Transverse colon (tissue), 4 donors: ENCODE measurements around the gene TRANK1. TPM values are rescaled to one million over a fixed set of nuclear protein-coding genes. Genes with fewer than 3 reads are reported as not detected.
A peak's percentile ranks its signal among the peaks of the same experiment; 100 is the strongest.

Experiments used
- DNase-seq: peaks from one replicate; pipeline ENCODE4 v3.0.0-alpha.2; 2019
- H3K27ac ChIP-seq, 4 donors: fragments of 200-600 bp; sonication (generic); 2 replicates each; pipeline ENCODE4 v1.5.1; 2016 to 2018; ENCODE audit warnings: inconsistent platforms in 4 of 4
- H3K27me3 ChIP-seq: fragments of 200-600 bp; sonication (generic); 2 replicates; pipeline ENCODE4 v1.5.1; 2017; ENCODE audit warnings: inconsistent platforms
- H3K36me3 ChIP-seq, 4 donors: fragments of 200-600 bp; sonication (generic); 2 replicates each; pipeline ENCODE4 v1.5.1; 2017 to 2019; ENCODE audit warnings: inconsistent platforms in 4 of 4
- H3K4me1 ChIP-seq, 4 donors: fragments of 200-600 bp; sonication (generic); 2 replicates each; pipeline ENCODE4 v1.5.1; 2017 to 2020; ENCODE audit warnings: inconsistent platforms in 4 of 4
- H3K4me3 ChIP-seq, 4 donors: fragments of 200-600 bp; sonication (generic); 1 replicate in 1 of 4; 2 replicates in 3 of 4; pipeline versions ENCODE4 v1.5.1 to v1.6.1; 2017 to 2019; ENCODE audit warnings: inconsistent platforms in 4 of 4
- H3K9me3 ChIP-seq, 2 donors: fragments of 200-600 bp; sonication (generic); 2 replicates each; pipeline ENCODE4 v1.5.1; 2017 to 2019; ENCODE audit warnings: inconsistent platforms in 2 of 2
- EP300 ChIP-seq: sonication (generic); formaldehyde crosslinking; IDR thresholded peaks from one replicate; pipeline ENCODE4 v1.6.1; 2017; ENCODE audit warnings: antibody characterized with exemption, low read depth
- POLR2A ChIP-seq: fragments of 450-650 bp; IDR thresholded peaks from one replicate; pipeline ENCODE4 v1.6.1; 2016; ENCODE audit warnings: antibody characterized with exemption, mild to moderate bottlenecking, moderate library complexity
- POLR2AphosphoS5 ChIP-seq, 3 donors: sonication (generic); formaldehyde crosslinking; IDR thresholded peaks; one replicate each; pipeline ENCODE4 v1.6.1; 2016; ENCODE audit warnings: antibody characterized with exemption in 3 of 3
- WGBS, 2 donors: methylation state at CpG; one replicate each; pipeline ENCODE4 v1.1.5; 2018; ENCODE audit warnings: low coverage in 1 of 2; 5-methylcytosine and 5-hydroxymethylcytosine counted together
- in situ Hi-C, 4 donors: fragments of 200-750 bp; cut with MboI; loops; one replicate each; pipeline versions ENCODE4 v1.15.0 to v1.15.1; 2017; ENCODE audit warnings: low sequenced_read_pairs in 3 of 4, low pct_ligation_motif_present in 1 of 4, low pct_unique_long_range_greater_than_20kb in 1 of 4
- intact Hi-C: fragments of 100-400 bp; cut with DNase I; formaldehyde crosslinking; loops from one replicate; pipeline ENCODE4 v1.15.1; 2023; ENCODE audit warnings: low total_unique reads
- total RNA-seq, 4 donors: library from RNA; depleted of rRNA; stranded (reverse); fragments of >200 nt; gene quantifications; one replicate each; pipeline ENCODE4 v1.1.0, GENCODE V29; 2016
- TF ChIP-seq, protein P1 (sequence below), 5 experiments: fragments of 200-600 bp in 3 of 5; fragments of 450-650 bp in 2 of 5; sonication (generic) in 3 of 5; IDR thresholded peaks; 1 replicate in 2 of 5; 2 replicates in 3 of 5; pipeline ENCODE4 v1.5.1; 2016 to 2017; ENCODE audit warnings: antibody characterized with exemption in 5 of 5, inconsistent platforms in 3 of 5, mild to moderate bottlenecking in 2 of 5, moderate library complexity in 1 of 5

TRANK1 gene
- total RNA-seq, 4 donors from 2014 or later: 91.5 to 179 (median 116) TPM

DNA sequence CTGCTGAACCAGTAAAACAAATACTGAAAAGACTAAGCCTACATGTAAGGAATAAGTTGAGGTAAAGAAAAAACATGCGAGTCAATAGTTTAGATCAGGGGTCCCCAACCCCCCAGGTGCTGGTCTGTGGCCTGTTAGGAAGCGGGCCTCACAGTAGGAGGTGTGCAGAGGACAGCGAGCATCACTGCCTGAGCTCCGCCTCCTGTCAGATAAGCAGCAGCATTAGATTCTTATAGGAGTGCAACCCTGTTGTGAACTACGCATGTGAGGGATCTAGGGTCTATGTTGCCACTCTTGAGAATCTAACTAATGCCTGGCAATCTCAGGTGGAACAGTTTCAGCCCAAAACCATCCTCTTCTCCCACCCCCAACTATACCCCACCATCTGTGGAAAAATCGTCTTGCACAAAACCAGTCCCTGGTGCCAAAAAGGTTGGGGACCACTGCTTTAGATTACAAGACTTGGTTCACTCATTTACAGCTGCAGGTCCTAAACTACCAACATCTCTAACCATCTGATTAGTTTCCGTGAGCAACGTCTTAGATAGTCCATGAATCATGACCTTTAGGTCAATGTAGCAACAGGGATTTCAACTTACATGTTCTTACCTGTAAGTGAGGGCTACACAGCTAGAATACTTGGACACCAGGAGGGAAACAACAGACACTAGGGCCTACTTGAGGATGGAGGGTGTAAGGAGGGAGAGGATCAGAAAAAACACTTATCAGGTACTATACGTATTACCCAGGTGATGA is 66.7 kb downstream of the TRANK1 start:
- H3K4me3 ChIP-seq: no peak overlapping the region
- peaks cover 0 to 5% (median 0%) of the 10 kb centered on the region in 4 donors for H3K4me1 ChIP-seq
- intact Hi-C loops: no loop called here
- no peak for DNase-seq
- WGBS, 2 donors: 75 to 92% methylated on average over 4 to 9 of the region's 9 CpGs
- H3K27ac ChIP-seq: no peak overlapping the region
- in situ Hi-C loops: loop anchor here in 1 of 4 donors (10.0 kb wide), 1 partner anchor 143 kb away; no protein-coding TSS in a partner anchor
- TF ChIP-seq, protein P1, sequence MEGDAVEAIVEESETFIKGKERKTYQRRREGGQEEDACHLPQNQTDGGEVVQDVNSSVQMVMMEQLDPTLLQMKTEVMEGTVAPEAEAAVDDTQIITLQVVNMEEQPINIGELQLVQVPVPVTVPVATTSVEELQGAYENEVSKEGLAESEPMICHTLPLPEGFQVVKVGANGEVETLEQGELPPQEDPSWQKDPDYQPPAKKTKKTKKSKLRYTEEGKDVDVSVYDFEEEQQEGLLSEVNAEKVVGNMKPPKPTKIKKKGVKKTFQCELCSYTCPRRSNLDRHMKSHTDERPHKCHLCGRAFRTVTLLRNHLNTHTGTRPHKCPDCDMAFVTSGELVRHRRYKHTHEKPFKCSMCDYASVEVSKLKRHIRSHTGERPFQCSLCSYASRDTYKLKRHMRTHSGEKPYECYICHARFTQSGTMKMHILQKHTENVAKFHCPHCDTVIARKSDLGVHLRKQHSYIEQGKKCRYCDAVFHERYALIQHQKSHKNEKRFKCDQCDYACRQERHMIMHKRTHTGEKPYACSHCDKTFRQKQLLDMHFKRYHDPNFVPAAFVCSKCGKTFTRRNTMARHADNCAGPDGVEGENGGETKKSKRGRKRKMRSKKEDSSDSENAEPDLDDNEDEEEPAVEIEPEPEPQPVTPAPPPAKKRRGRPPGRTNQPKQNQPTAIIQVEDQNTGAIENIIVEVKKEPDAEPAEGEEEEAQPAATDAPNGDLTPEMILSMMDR (IDR thresholded peaks at IDR 0.05): no peak
- no peak for TF ChIP-seq POLR2AphosphoS5 (IDR thresholded peaks at IDR 0.05)
- no peaks in the 10 kb centered on the region for H3K27me3 ChIP-seq
- no peaks in the 10 kb centered on the region for H3K9me3 ChIP-seq
- H3K36me3 ChIP-seq: peaks cover 0 to 7% (median 0%) of the 10 kb centered on the region in 4 donors

DNA sequence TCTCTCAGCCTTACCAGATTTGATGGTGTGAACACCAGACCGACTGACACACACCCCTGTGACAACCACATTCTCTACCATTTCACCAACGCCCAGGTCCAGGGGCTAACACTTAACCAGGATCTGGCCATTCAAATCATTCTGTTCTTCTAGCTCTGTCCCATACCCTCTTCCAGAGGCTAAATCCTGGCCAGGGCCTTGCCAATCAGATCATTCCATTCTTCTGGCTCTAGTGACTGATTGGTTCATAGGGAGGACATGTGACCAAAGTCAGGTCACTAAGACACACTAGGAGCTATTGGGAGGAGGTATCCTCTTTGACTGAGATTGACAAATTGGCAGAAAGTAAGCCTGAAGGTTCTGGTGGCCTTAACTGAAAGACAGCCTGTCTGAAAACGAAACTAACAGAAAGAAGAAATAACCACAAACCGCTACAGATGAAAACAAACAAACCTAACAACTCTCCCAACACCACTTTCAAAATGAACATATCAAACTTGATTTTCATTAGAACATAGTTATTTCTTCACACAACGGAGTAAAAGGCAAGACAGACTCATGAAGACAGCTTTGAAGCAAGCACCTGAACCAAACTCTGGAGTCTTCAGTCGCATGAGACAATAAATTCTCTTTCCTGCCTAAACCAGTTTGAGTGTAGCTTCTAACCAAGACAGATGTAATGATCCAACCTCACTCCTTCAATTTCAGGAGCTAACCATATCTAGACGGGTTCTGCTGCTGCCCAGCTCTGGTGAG is 68.5 kb downstream of the TRANK1 start:
- no peak for DNase-seq

DNA sequence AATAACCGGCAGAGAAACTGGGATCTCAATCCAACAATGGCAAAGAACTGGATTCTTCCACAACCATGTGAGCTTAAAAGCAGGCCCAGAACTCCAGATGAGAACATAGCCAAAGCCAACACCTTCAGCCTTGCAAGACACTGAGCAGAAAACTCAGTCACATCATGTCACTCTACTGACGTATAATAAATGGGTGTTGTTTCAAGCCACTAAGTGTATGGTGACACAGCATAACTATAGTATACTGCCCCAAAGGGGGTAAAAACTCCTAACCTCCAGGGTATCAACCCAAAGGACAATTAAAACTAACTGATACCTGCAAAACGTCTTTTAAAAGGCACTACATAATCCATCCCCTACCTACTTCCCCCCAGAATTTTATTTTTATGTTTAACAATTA is 69.5 kb downstream of the TRANK1 start:
- no peak for DNase-seq
- Histone ChIP-seq H3K4me3 (no peak overlapping the region), H3K27ac (no peak overlapping the region), H3K4me1 (peaks cover 0 to 5% (median 0%) of the 10 kb centered on the region in 4 donors), H3K36me3 (no peaks in the 10 kb centered on the region), H3K27me3 (no peaks in the 10 kb centered on the region), H3K9me3 (no peaks in the 10 kb centered on the region)
- in situ Hi-C loops (loop anchor here in 1 of 4 donors (10.0 kb wide), 1 partner anchor 141 kb away; no protein-coding TSS in a partner anchor), intact Hi-C loops (no loop called here)
- TF ChIP-seq EP300 (no peak), POLR2AphosphoS5 (IDR thresholded peaks at IDR 0.05) (no peak), POLR2A (no peak)
- TF ChIP-seq, protein P1 (IDR thresholded peaks at IDR 0.05): no peak
- WGBS, 2 donors: 91 to 100% methylated on average over 2 to 3 of the region's 3 CpGs

More for the DNA sequence above, 68.5 kb downstream of the TRANK1 start:
- Histone ChIP-seq H3K4me3 (no peak overlapping the region), H3K9me3 (no peaks in the 10 kb centered on the region), H3K36me3 (no peaks in the 10 kb centered on the region), H3K27me3 (no peaks in the 10 kb centered on the region), H3K4me1 (peaks cover 0 to 5% (median 0%) of the 10 kb centered on the region in 4 donors), H3K27ac (peak overlapping the region; percentile 4 to 48 (median 12))
- TF ChIP-seq, protein P1 (IDR thresholded peaks at IDR 0.05): no peak
- no peak for TF ChIP-seq POLR2AphosphoS5 (IDR thresholded peaks at IDR 0.05)
- WGBS, 2 donors: 48 to 66% methylated on average over 7 of the region's 7 CpGs
- in situ Hi-C loops: loop anchor here in 1 of 4 donors (10.0 kb wide), 1 partner anchor 142 kb away; no protein-coding TSS in a partner anchor
- intact Hi-C loops: no loop called here

DNA sequence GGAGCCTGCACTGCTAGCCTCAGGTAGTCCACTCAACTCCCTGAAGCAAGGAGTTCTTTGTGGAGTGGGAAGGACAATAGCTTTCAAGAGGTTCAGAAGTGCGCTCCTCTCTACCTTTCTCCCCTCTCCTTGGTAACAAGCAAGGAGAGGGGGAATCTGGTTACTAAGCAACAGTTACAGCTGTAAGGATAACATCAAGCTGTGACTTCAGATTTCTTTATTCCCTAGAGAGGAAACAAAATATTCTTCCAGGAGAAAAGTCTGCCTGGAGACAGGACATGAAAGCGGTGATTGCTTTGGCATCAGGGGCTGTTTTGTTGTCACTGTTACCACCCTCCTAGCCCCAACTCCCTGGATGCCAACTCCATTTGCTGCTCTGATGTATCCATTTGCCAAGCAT is 70.4 kb downstream of the TRANK1 start:
- DNase-seq: no peak
- intact Hi-C loops (loop anchor here (5.0 kb wide), 2 partner anchors 142 to 298 kb away; partner anchors contain the start of gene LRRFIP2), in situ Hi-C loops (loop anchor here in 2 of 4 donors (10.0 to 25.0 kb wide), 2 partner anchors 137 to 140 kb away; no protein-coding TSS in a partner anchor)
- H3K4me1 ChIP-seq: peaks cover 0 to 5% (median 0%) of the 10 kb centered on the region in 4 donors
- H3K9me3 ChIP-seq: no peaks in the 10 kb centered on the region
- TF ChIP-seq, protein P1 (IDR thresholded peaks at IDR 0.05): no peak
- TF ChIP-seq POLR2AphosphoS5 (IDR thresholded peaks at IDR 0.05) (no peak), POLR2A (no peak), EP300 (no peak)
- H3K27me3 ChIP-seq: no peaks in the 10 kb centered on the region
- no peaks in the 10 kb centered on the region for H3K36me3 ChIP-seq
- H3K4me3 ChIP-seq: no peak overlapping the region
- H3K27ac ChIP-seq: no peak overlapping the region
- 93% methylated on average over 2 of the region's 2 CpGs; no CpG with 5 or more reads in 1 of the 2 donors for WGBS, 2 donors
